K562 (cell line): ENCODE results near the gene KAZALD1.

ENCODE experiments used
- CTBP1 ChIP-seq: fragments of 450-650 bp; IDR thresholded peaks from 2 replicates; pipeline ENCODE4 v1.6.1; 2016; ENCODE audit warnings: borderline replicate concordance
- FOXM1 ChIP-seq, 2 experiments: fragments of 450-650 bp in 1 of 2; sonication (generic) in 1 of 2; formaldehyde crosslinking in 1 of 2; IDR thresholded peaks; 2 replicates each; pipeline versions ENCODE4 v1.6.1 to v1.9.0; 2017 to 2022; ENCODE audit warnings: low read depth in 2 of 2, mild to moderate bottlenecking in 2 of 2, missing genetic modification reagents in 1 of 2, moderate library complexity in 1 of 2
- HNRNPUL1 ChIP-seq: fragments of 200-400 bp; formaldehyde crosslinking; IDR thresholded peaks from 2 replicates; pipeline ENCODE4 v1.6.1; 2017; ENCODE audit warnings: low read length
- MAFK ChIP-seq: IDR thresholded peaks from 2 replicates; pipeline ENCODE4 v1.6.1; 2011; ENCODE audit warnings: low read length, improper control_type of control experiment
- MAZ ChIP-seq, 2 experiments: fragments of 450-650 bp in 1 of 2; sonication (generic) in 1 of 2; formaldehyde crosslinking; IDR thresholded peaks in 1 of 2; conservative IDR thresholded peaks in 1 of 2; 2 replicates each; pipeline versions ENCODE4 v1.4.0 to v1.5.0; 2020; ENCODE audit warnings: mild to moderate bottlenecking in 1 of 2, missing genetic modification reagents in 1 of 2
- MYC ChIP-seq, 2 experiments: fragments of 250-450 bp in 1 of 2; sonication (Bioruptor Pico) in 1 of 2; IDR thresholded peaks; 2 replicates each; pipeline versions ENCODE4 v1.5.1 to v1.6.1; 2012 to 2021; ENCODE audit warnings: low read depth in 2 of 2, borderline replicate concordance in 1 of 2, improper control_type of control experiment in 1 of 2, low read length in 1 of 2, mild to moderate bottlenecking in 1 of 2, moderate library complexity in 1 of 2
- POLR2A ChIP-seq: fragments of 450-650 bp; conservative IDR thresholded peaks from 2 replicates; pipeline ENCODE4 v1.6.1; 2016
- PREB ChIP-seq: sonication (generic); formaldehyde crosslinking; IDR thresholded peaks from 2 replicates; pipeline ENCODE4 v1.8.1; 2023; ENCODE audit warnings: mild to moderate bottlenecking, missing genetic modification reagents
- REST ChIP-seq, 2 experiments: fragments of 450-650 bp; formaldehyde crosslinking in 1 of 2; IDR thresholded peaks; 2 replicates each; pipeline versions ENCODE4 v1.4.0 to v1.6.1; 2014 to 2020; ENCODE audit warnings: mild to moderate bottlenecking in 2 of 2, borderline replicate concordance in 1 of 2, low read depth in 1 of 2
- TAF1 ChIP-seq: IDR thresholded peaks from 2 replicates; pipeline ENCODE4 v1.6.1; 2011; ENCODE audit warnings: mild to moderate bottlenecking, low read length, moderate library complexity; ENCODE audit not compliant: insufficient read depth, control insufficient read depth, severe bottlenecking; ENCODE audit errors: extremely low read depth
- ZNF696 ChIP-seq: fragments of 250-450 bp; sonication (Bioruptor Pico); conservative IDR thresholded peaks from 2 replicates; pipeline ENCODE4 v1.4.0; 2020; ENCODE audit warnings: mild to moderate bottlenecking, moderate library complexity
- TF ChIP-seq, protein P1 (sequence below): conservative IDR thresholded peaks from 2 replicates; pipeline ENCODE4 v1.6.1; 2011; ENCODE audit warnings: low read depth, mild to moderate bottlenecking, low read length; ENCODE audit not compliant: control insufficient read depth
- TF ChIP-seq, protein P2 (sequence below), 3 experiments: IDR thresholded peaks in 2 of 3; conservative IDR thresholded peaks in 1 of 3; 2 replicates each; pipeline ENCODE4 v1.5.1; 2011 to 2012; ENCODE audit warnings: low read length in 3 of 3, mild to moderate bottlenecking in 3 of 3, control low read depth in 2 of 3, improper control_type of control experiment in 1 of 3, inconsistent platforms in 1 of 3, low read depth in 1 of 3, mixed read lengths in 1 of 3, moderate library complexity in 1 of 3; ENCODE audit not compliant: insufficient read depth in 2 of 3

DNA sequence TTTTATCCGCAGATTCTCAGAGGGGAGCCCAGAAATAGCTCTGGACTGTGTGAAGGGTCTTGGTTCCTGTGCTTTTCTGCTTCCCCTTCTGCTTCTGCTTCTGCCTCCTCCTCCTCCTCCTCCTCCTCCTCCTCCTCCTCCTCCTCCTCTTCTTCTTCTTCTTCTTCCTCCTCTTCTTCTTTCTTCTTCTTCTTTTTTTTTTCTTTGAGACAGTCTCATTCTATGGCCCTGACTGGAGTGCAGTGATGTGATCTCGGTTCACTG is 42.4 kb upstream of the KAZALD1 start:
- TF ChIP-seq, protein P1, sequence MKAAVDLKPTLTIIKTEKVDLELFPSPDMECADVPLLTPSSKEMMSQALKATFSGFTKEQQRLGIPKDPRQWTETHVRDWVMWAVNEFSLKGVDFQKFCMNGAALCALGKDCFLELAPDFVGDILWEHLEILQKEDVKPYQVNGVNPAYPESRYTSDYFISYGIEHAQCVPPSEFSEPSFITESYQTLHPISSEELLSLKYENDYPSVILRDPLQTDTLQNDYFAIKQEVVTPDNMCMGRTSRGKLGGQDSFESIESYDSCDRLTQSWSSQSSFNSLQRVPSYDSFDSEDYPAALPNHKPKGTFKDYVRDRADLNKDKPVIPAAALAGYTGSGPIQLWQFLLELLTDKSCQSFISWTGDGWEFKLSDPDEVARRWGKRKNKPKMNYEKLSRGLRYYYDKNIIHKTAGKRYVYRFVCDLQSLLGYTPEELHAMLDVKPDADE = no peak
- no peak for TF ChIP-seq ZNF696 (CRISPR knock-in tag)
- TF ChIP-seq PREB (CRISPR knock-in tag) = no peak
- TF ChIP-seq FOXM1 (IDR thresholded peaks at IDR 0.05; ENCODE audit: low read depth) = no peak
- TF ChIP-seq FOXM1 (CRISPR knock-in tag; IDR thresholded peaks at IDR 0.05; ENCODE audit: low read depth) = no peak
- no peak for TF ChIP-seq MAZ (CRISPR knock-in tag; conservative IDR thresholded peaks at IDR 0.05 in 1 of 2, IDR thresholded peaks at IDR 0.05 in 1 of 2)
- TF ChIP-seq HNRNPUL1 = no peak
- TF ChIP-seq POLR2A = no peak
- no peak for TF ChIP-seq CTBP1
- TF ChIP-seq, protein P2, sequence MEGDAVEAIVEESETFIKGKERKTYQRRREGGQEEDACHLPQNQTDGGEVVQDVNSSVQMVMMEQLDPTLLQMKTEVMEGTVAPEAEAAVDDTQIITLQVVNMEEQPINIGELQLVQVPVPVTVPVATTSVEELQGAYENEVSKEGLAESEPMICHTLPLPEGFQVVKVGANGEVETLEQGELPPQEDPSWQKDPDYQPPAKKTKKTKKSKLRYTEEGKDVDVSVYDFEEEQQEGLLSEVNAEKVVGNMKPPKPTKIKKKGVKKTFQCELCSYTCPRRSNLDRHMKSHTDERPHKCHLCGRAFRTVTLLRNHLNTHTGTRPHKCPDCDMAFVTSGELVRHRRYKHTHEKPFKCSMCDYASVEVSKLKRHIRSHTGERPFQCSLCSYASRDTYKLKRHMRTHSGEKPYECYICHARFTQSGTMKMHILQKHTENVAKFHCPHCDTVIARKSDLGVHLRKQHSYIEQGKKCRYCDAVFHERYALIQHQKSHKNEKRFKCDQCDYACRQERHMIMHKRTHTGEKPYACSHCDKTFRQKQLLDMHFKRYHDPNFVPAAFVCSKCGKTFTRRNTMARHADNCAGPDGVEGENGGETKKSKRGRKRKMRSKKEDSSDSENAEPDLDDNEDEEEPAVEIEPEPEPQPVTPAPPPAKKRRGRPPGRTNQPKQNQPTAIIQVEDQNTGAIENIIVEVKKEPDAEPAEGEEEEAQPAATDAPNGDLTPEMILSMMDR (IDR thresholded peaks at IDR 0.05 in 2 of 3, conservative IDR thresholded peaks at IDR 0.05 in 1 of 3; ENCODE audit: insufficient read depth in 2 of 3, low read depth in 1 of 3, low read length in 3 of 3) = no peak
- TF ChIP-seq MYC (IDR thresholded peaks at IDR 0.05; ENCODE audit: low read depth, low read length) = no peak
- TF ChIP-seq MYC (CRISPR knock-in tag; IDR thresholded peaks at IDR 0.05; ENCODE audit: borderline replicate concordance, low read depth) = no peak
- no peak for TF ChIP-seq TAF1
- TF ChIP-seq REST (IDR thresholded peaks at IDR 0.05; ENCODE audit: borderline replicate concordance) = no peak
- TF ChIP-seq REST (CRISPR knock-in tag; IDR thresholded peaks at IDR 0.05; ENCODE audit: low read depth) = no peak
- no peak for TF ChIP-seq MAFK
